Trophoblast cell (in vitro differentiated cells and primary cell): ENCODE measurements around the gene MFAP3L.
A peak's percentile ranks its signal among the peaks of the same experiment; 100 is the strongest.

Experiments used
- DNase-seq, 2 donors: peaks; one replicate each; pipeline ENCODE4 v3.0.0-alpha.2; 2016
- H2AFZ ChIP-seq: 2 replicates; pipeline ENCODE4 v1.6.1; 2013; ENCODE audit warnings: low read length, moderate library complexity, mild to moderate bottlenecking; ENCODE audit not compliant: insufficient read depth, poor library complexity
- H2AK5ac ChIP-seq: 2 replicates; pipeline ENCODE4 v1.6.1; 2013; ENCODE audit warnings: mild to moderate bottlenecking, low read length
- H2BK120ac ChIP-seq: 2 replicates; pipeline ENCODE4 v1.6.1; 2013; ENCODE audit warnings: low read length, mild to moderate bottlenecking, moderate library complexity; ENCODE audit not compliant: insufficient read depth, poor library complexity
- H2BK12ac ChIP-seq: 2 replicates; pipeline ENCODE4 v1.6.1; 2013; ENCODE audit warnings: mild to moderate bottlenecking, low read length, moderate library complexity
- H2BK5ac ChIP-seq: 2 replicates; pipeline ENCODE4 v1.6.1; 2013; ENCODE audit warnings: low read length, low read depth, moderate library complexity, mild to moderate bottlenecking; ENCODE audit not compliant: poor library complexity
- H3K14ac ChIP-seq: 2 replicates; pipeline ENCODE4 v1.6.1; 2013; ENCODE audit warnings: mild to moderate bottlenecking, low read length
- H3K18ac ChIP-seq: 2 replicates; pipeline ENCODE4 v1.6.1; 2013; ENCODE audit warnings: mild to moderate bottlenecking, low read length
- H3K23ac ChIP-seq: 2 replicates; pipeline ENCODE4 v1.6.1; 2013; ENCODE audit warnings: low read length
- H3K27ac ChIP-seq: 2 replicates; pipeline ENCODE4 v1.5.1; 2013; ENCODE audit warnings: low read depth, mild to moderate bottlenecking, inconsistent platforms, low read length, moderate library complexity
- H3K27me3 ChIP-seq: 2 replicates; pipeline ENCODE4 v1.6.1; 2013; ENCODE audit warnings: inconsistent platforms, mild to moderate bottlenecking, low read length, moderate library complexity; ENCODE audit not compliant: insufficient read depth
- H3K36me3 ChIP-seq, 2 experiments: 1 replicate in 1 of 2; 2 replicates in 1 of 2; pipeline ENCODE4 v1.6.1; 2013; ENCODE audit warnings: low read length in 2 of 2, mild to moderate bottlenecking in 2 of 2, moderate library complexity in 1 of 2; ENCODE audit not compliant: insufficient read depth in 2 of 2, control insufficient read depth in 1 of 2
- H3K4ac ChIP-seq: 2 replicates; pipeline ENCODE4 v1.6.1; 2013; ENCODE audit warnings: low read depth, mild to moderate bottlenecking, low read length, moderate library complexity
- H3K4me1 ChIP-seq, 2 experiments: 1 replicate in 1 of 2; 2 replicates in 1 of 2; pipeline ENCODE4 v1.6.1; 2013; ENCODE audit warnings: low read length in 2 of 2, mild to moderate bottlenecking in 2 of 2, moderate library complexity in 1 of 2; ENCODE audit not compliant: insufficient read depth in 2 of 2, control insufficient read depth in 1 of 2
- H3K4me2 ChIP-seq: 2 replicates; pipeline ENCODE4 v1.6.1; 2013; ENCODE audit warnings: inconsistent platforms, mild to moderate bottlenecking, low read length, moderate library complexity
- H3K4me3 ChIP-seq: 2 replicates; pipeline ENCODE4 v1.5.1; 2013; ENCODE audit warnings: mild to moderate bottlenecking, low read depth, low read length, inconsistent platforms
- H3K79me1 ChIP-seq: one replicate; pipeline ENCODE4 v1.6.1; 2013; ENCODE audit warnings: low read length
- H3K79me2 ChIP-seq: 2 replicates; pipeline ENCODE4 v1.6.1; 2013; ENCODE audit warnings: low read length, mild to moderate bottlenecking; ENCODE audit not compliant: control insufficient read depth, insufficient read depth, poor library complexity
- H3K9ac ChIP-seq: 2 replicates; pipeline ENCODE4 v1.6.1; 2013; ENCODE audit warnings: mild to moderate bottlenecking, low read length
- H3K9me3 ChIP-seq: 2 replicates; pipeline ENCODE4 v1.6.1; 2013; ENCODE audit warnings: low read depth, mild to moderate bottlenecking, control low read depth, inconsistent platforms, low read length; ENCODE audit not compliant: insufficient read depth
- H4K12ac ChIP-seq: 2 replicates; pipeline ENCODE4 v1.6.1; 2013; ENCODE audit warnings: low read depth, mild to moderate bottlenecking, low read length, moderate library complexity
- H4K8ac ChIP-seq: 2 replicates; pipeline ENCODE4 v1.6.1; 2013; ENCODE audit warnings: low read depth, mild to moderate bottlenecking, low read length, moderate library complexity
- H4K91ac ChIP-seq: one replicate; pipeline ENCODE4 v1.6.1; 2013; ENCODE audit warnings: low read depth, mild to moderate bottlenecking, low read length, moderate library complexity
- WGBS: extraction: QIAGEN DNeasy Blood & Tissue Kit; methylation state at CpG from one replicate; pipeline ENCODE4 v1.1.7; 2013; ENCODE audit warnings: missing lambda C conversion rate; ENCODE audit not compliant: insufficient read length, insufficient coverage; ENCODE audit errors: extremely low coverage; 5-methylcytosine and 5-hydroxymethylcytosine counted together

Gene MFAP3L

GRCh38 chr4:169988252-169988651, 37.9 kb downstream of the MFAP3L start:
- WGBS: no CpG with 5 or more reads among the region's 6 CpGs
- no peak overlapping the region for H3K23ac ChIP-seq
- H3K4me3 ChIP-seq: no peak overlapping the region
- H2AFZ ChIP-seq: no peak overlapping the region
- no peak overlapping the region for H4K91ac ChIP-seq
- H4K12ac ChIP-seq: no peak overlapping the region
- H3K27ac ChIP-seq: no peak overlapping the region
- no peaks in the 10 kb centered on the region for H3K79me2 ChIP-seq
- no peak overlapping the region for H3K9ac ChIP-seq
- no peak overlapping the region for H3K14ac ChIP-seq
- H2BK12ac ChIP-seq: no peak overlapping the region
- no peaks in the 10 kb centered on the region for H3K79me1 ChIP-seq
- no peak overlapping the region for H3K4me2 ChIP-seq
- no peak overlapping the region for H2BK5ac ChIP-seq
- H3K9me3 ChIP-seq: peaks cover 2% of the 10 kb centered on the region
- H3K18ac ChIP-seq: no peak overlapping the region
- H4K8ac ChIP-seq: no peak overlapping the region
- H2AK5ac ChIP-seq: no peak overlapping the region
- DNase-seq: peak in 1 of 2 donors; percentile 14
- peaks cover 9% of the 10 kb centered on the region in 2 experiments for H3K36me3 ChIP-seq
- no peaks in the 10 kb centered on the region for H3K27me3 ChIP-seq
- H2BK120ac ChIP-seq: no peak overlapping the region
- H3K4me1 ChIP-seq: no peaks in the 10 kb centered on the region
- H3K4ac ChIP-seq: no peak overlapping the region

- Histone ChIP-seq H4K8ac (no peak overlapping the region), H3K79me1 (no peaks in the 10 kb centered on the region), H3K27ac (no peak overlapping the region), H3K4me1 (no peaks in the 10 kb centered on the region), H3K9ac (no peak overlapping the region), H3K9me3 (peaks cover 2% of the 10 kb centered on the region), H3K4me2 (no peak overlapping the region), H3K27me3 (no peaks in the 10 kb centered on the region), H3K4me3 (no peak overlapping the region), H3K23ac (no peak overlapping the region), H2BK120ac (no peak overlapping the region), H3K18ac (no peak overlapping the region), H2AFZ (no peak overlapping the region), H3K14ac (no peak overlapping the region), H3K79me2 (no peaks in the 10 kb centered on the region), H3K36me3 (peaks cover 9% of the 10 kb centered on the region in 2 experiments), H4K12ac (no peak overlapping the region), H3K4ac (no peak overlapping the region), H4K91ac (no peak overlapping the region), H2BK5ac (no peak overlapping the region), H2AK5ac (no peak overlapping the region), H2BK12ac (no peak overlapping the region)
- no peak for DNase-seq
- WGBS: no CpG with 5 or more reads among the region's 6 CpGs
Observed at GRCh38 chr4:169987327-169988228, 38.6 kb downstream of the MFAP3L start.

- no peak overlapping the region for H4K12ac ChIP-seq
- no peak overlapping the region for H4K8ac ChIP-seq
- no peaks in the 10 kb centered on the region for H3K27me3 ChIP-seq
- H3K79me1 ChIP-seq: no peaks in the 10 kb centered on the region
- no peak overlapping the region for H2BK5ac ChIP-seq
- no peak overlapping the region for H3K14ac ChIP-seq
- no peak overlapping the region for H2AFZ ChIP-seq
- WGBS: no CpG with 5 or more reads among the region's 2 CpGs
- no peaks in the 10 kb centered on the region for H3K79me2 ChIP-seq
- no peaks in the 10 kb centered on the region for H3K9me3 ChIP-seq
- no peak for DNase-seq
- H3K4me2 ChIP-seq: no peak overlapping the region
- peaks cover 2% of the 10 kb centered on the region in 2 experiments for H3K36me3 ChIP-seq
- H3K4me1 ChIP-seq: no peaks in the 10 kb centered on the region
- no peak overlapping the region for H3K9ac ChIP-seq
- H3K18ac ChIP-seq: no peak overlapping the region
- no peak overlapping the region for H2BK120ac ChIP-seq
- H4K91ac ChIP-seq: no peak overlapping the region
- no peak overlapping the region for H3K4me3 ChIP-seq
- no peak overlapping the region for H3K23ac ChIP-seq
- H2BK12ac ChIP-seq: no peak overlapping the region
- no peak overlapping the region for H3K27ac ChIP-seq
- no peak overlapping the region for H3K4ac ChIP-seq
- no peak overlapping the region for H2AK5ac ChIP-seq
Observed at GRCh38 chr4:169986369-169986768, 39.8 kb downstream of the MFAP3L start.

- H3K27ac ChIP-seq: no peak overlapping the region
- H2AK5ac ChIP-seq: no peak overlapping the region
- H2BK12ac ChIP-seq: no peak overlapping the region
- no peaks in the 10 kb centered on the region for H3K27me3 ChIP-seq
- no peak overlapping the region for H4K12ac ChIP-seq
- no peak overlapping the region for H3K14ac ChIP-seq
- H2AFZ ChIP-seq: no peak overlapping the region
- H3K4me1 ChIP-seq: no peaks in the 10 kb centered on the region
- no CpG with 5 or more reads among the region's 2 CpGs for WGBS
- H3K9me3 ChIP-seq: no peaks in the 10 kb centered on the region
- H2BK5ac ChIP-seq: no peak overlapping the region
- no peak overlapping the region for H3K9ac ChIP-seq
- H3K79me1 ChIP-seq: no peaks in the 10 kb centered on the region
- no peak overlapping the region for H3K4ac ChIP-seq
- H3K23ac ChIP-seq: no peak overlapping the region
- no peak for DNase-seq
- no peak overlapping the region for H3K18ac ChIP-seq
- no peaks in the 10 kb centered on the region for H3K79me2 ChIP-seq
- no peak overlapping the region for H3K4me2 ChIP-seq
- no peak overlapping the region for H4K8ac ChIP-seq
- H2BK120ac ChIP-seq: no peak overlapping the region
- no peak overlapping the region for H4K91ac ChIP-seq
- no peak overlapping the region for H3K4me3 ChIP-seq
- H3K36me3 ChIP-seq: no peaks in the 10 kb centered on the region
Observed at GRCh38 chr4:169985881-169986280, 40.3 kb downstream of the MFAP3L start.
